Nephron progenitor cell (in vitro differentiated cells): Measurements from ENCODE around the gene IFT27.
A peak's percentile ranks its signal among the peaks of the same experiment; 100 is the strongest.

Experiments used
- DNase-seq: peaks from one replicate; pipeline ENCODE4 v3.0.0; 2021
- H3K27ac Mint-ChIP-seq: 2 replicates; pipeline ENCODE4 v1.8.0; 2021; ENCODE audit warnings: mild to moderate bottlenecking, moderate library complexity, mixed read lengths
- H3K27me3 Mint-ChIP-seq: 2 replicates; pipeline ENCODE4 v1.8.0; 2021; ENCODE audit warnings: mild to moderate bottlenecking, low read depth, mixed read lengths; ENCODE audit not compliant: poor library complexity
- H3K36me3 Mint-ChIP-seq: 2 replicates; pipeline ENCODE4 v1.8.0; 2021; ENCODE audit warnings: low read depth, mixed read lengths
- H3K4me1 Mint-ChIP-seq: 2 replicates; pipeline ENCODE4 v1.8.0; 2021; ENCODE audit warnings: mixed read lengths
- H3K4me3 Mint-ChIP-seq: 2 replicates; pipeline ENCODE4 v1.8.0; 2021; ENCODE audit warnings: mild to moderate bottlenecking, moderate library complexity, mixed read lengths
- H3K9me3 Mint-ChIP-seq: 2 replicates; pipeline ENCODE4 v1.8.0; 2021; ENCODE audit warnings: mild to moderate bottlenecking, moderate library complexity, mixed read lengths
- CTCF ChIP-seq: fragments of 200-600 bp; sonication (generic); IDR thresholded peaks from 2 replicates; pipeline ENCODE4 v1.5.0; 2021; ENCODE audit warnings: antibody characterized with exemption

IFT27 gene

GRCh38 chr22:36803358-36803757 is 27.4 kb upstream of the IFT27 start:
- Mint-ChIP-seq H3K36me3 (no peaks in the 10 kb centered on the region), H3K4me1 (peaks cover 28% of the 10 kb centered on the region), H3K27ac (no peak overlapping the region), H3K27me3 (peaks cover 59% of the 10 kb centered on the region), H3K4me3 (no peak overlapping the region), H3K9me3 (no peaks in the 10 kb centered on the region)
- no peak for TF ChIP-seq CTCF
- no peak for DNase-seq

- no peak overlapping the region for H3K27ac Mint-ChIP-seq
- peaks cover 36% of the 10 kb centered on the region for H3K27me3 Mint-ChIP-seq
- no peaks in the 10 kb centered on the region for H3K36me3 Mint-ChIP-seq
- no peak for TF ChIP-seq CTCF
- H3K4me1 Mint-ChIP-seq: peaks cover 58% of the 10 kb centered on the region
- H3K4me3 Mint-ChIP-seq: no peak overlapping the region
- no peaks in the 10 kb centered on the region for H3K9me3 Mint-ChIP-seq
- DNase-seq: no peak
Observed at GRCh38 chr22:36798674-36799066, 22.8 kb upstream of the IFT27 start.

- H3K27me3 Mint-ChIP-seq: peaks cover 31% of the 10 kb centered on the region
- no peaks in the 10 kb centered on the region for H3K36me3 Mint-ChIP-seq
- no peak overlapping the region for H3K27ac Mint-ChIP-seq
- H3K9me3 Mint-ChIP-seq: no peaks in the 10 kb centered on the region
- H3K4me1 Mint-ChIP-seq: peaks cover 58% of the 10 kb centered on the region
- peak; percentile 63 for DNase-seq
- H3K4me3 Mint-ChIP-seq: peak overlapping the region; percentile 46
- TF ChIP-seq CTCF: no peak
Observed at GRCh38 chr22:36797911-36798673, 22.2 kb upstream of the IFT27 start.

GRCh38 chr22:36797374-36797773 is 21.5 kb upstream of the IFT27 start:
- no peak overlapping the region for H3K27ac Mint-ChIP-seq
- peaks cover 58% of the 10 kb centered on the region for H3K4me1 Mint-ChIP-seq
- DNase-seq: no peak
- H3K9me3 Mint-ChIP-seq: no peaks in the 10 kb centered on the region
- H3K36me3 Mint-ChIP-seq: no peaks in the 10 kb centered on the region
- H3K4me3 Mint-ChIP-seq: peak overlapping the region; percentile 46
- no peak for TF ChIP-seq CTCF
- peaks cover 30% of the 10 kb centered on the region for H3K27me3 Mint-ChIP-seq

GRCh38 chr22:36796552-36797175 is 20.7 kb upstream of the IFT27 start:
- no peak overlapping the region for H3K27ac Mint-ChIP-seq
- H3K4me1 Mint-ChIP-seq: peaks cover 58% of the 10 kb centered on the region
- H3K27me3 Mint-ChIP-seq: peaks cover 24% of the 10 kb centered on the region

More at GRCh38 chr22:36796552-36797175, 20.7 kb upstream of the IFT27 start:
- H3K9me3 Mint-ChIP-seq: no peaks in the 10 kb centered on the region
- no peak for TF ChIP-seq CTCF
- H3K4me3 Mint-ChIP-seq: no peak overlapping the region
- no peak for DNase-seq
- no peaks in the 10 kb centered on the region for H3K36me3 Mint-ChIP-seq
